G401 (cell line): Measurements from ENCODE around the gene BHLHE40. TPM values are rescaled to one million over a fixed set of nuclear protein-coding genes. Genes with fewer than 3 reads are reported as not detected.

Experiments used
- total RNA-seq: library from RNA; depleted of rRNA; stranded (reverse); fragments of >200 nt; shearing (Covaris generic); gene quantifications from 2 replicates; pipeline ENCODE4 v1.2.3, GENCODE V29; 2014; rRNA removed

BHLHE40 gene
- total RNA-seq, 1 experiment from 2014 or later = 7.2 TPM

Other genes starting within 250 kb of the BHLHE40 start
- 78.2 and 121 TPM in 2 replicates for gene ARL8B, start 142.9 kb downstream of the BHLHE40 start, total RNA-seq
- 10.4 and 12.6 TPM in 2 replicates for gene EDEM1, start 208.3 kb downstream of the BHLHE40 start, total RNA-seq